ENCODE data around the gene CARD10. TPM values are rescaled to one million over a fixed set of nuclear protein-coding genes. Genes with fewer than 3 reads are reported as not detected.

The CARD10 gene
- total and polyA plus RNA-seq, 2 of the 13 experiments (the other 11 are each of a cell fraction or from before 2014, with no cell fraction given), result 35.2 to 55.8 TPM

- TF ChIP-seq ZBTB40 (IDR thresholded peaks at IDR 0.05) (no peak), ZBTB40 (CRISPR knock-in tag; IDR thresholded peaks at IDR 0.05) (no peak), KDM5A (IDR thresholded peaks at IDR 0.05; ENCODE audit: borderline replicate concordance, low read length) (no peak), AGO2 (optimal IDR thresholded peaks at IDR 0.05; ENCODE audit: low read depth, low read length) (peak; percentile 10), ZNF160 (CRISPR knock-in tag; IDR thresholded peaks at IDR 0.05) (no peak), ATF2 (CRISPR knock-in tag; IDR thresholded peaks at IDR 0.05) (no peak), ZNF382 (CRISPR knock-in tag; IDR thresholded peaks at IDR 0.05; ENCODE audit: borderline replicate concordance) (no peak), MED13 (CRISPR knock-in tag; IDR thresholded peaks at IDR 0.05) (no peak), ARHGAP35 (CRISPR knock-in tag; IDR thresholded peaks at IDR 0.05; ENCODE audit: borderline replicate concordance) (no peak), ZNF280B (CRISPR knock-in tag; IDR thresholded peaks at IDR 0.05; ENCODE audit: borderline replicate concordance) (0 out of 2 replicates have a peak, but pooled peaks have one; percentile 44), THAP9 (CRISPR knock-in tag; IDR thresholded peaks at IDR 0.05; ENCODE audit: borderline replicate concordance) (no peak), MLX (CRISPR knock-in tag; IDR thresholded peaks at IDR 0.05) (no peak)
These were observed 41.5 kb upstream of the CARD10 start (continued) for GRCh38 chr22:37560608-37561211.

All from HepG2 (cell line).